ENCODE measurements around the gene NCAPH2. TPM values are rescaled to one million over a fixed set of nuclear protein-coding genes. Genes with fewer than 3 reads are reported as not detected.
A peak's percentile ranks its signal among the peaks of the same experiment; 100 is the strongest.

The NCAPH2 gene
- total and polyA plus RNA-seq, 2 of the 13 experiments (the other 11 are each of a cell fraction or from before 2014, with no cell fraction given), result 28.1 to 64.4 TPM

DNA sequence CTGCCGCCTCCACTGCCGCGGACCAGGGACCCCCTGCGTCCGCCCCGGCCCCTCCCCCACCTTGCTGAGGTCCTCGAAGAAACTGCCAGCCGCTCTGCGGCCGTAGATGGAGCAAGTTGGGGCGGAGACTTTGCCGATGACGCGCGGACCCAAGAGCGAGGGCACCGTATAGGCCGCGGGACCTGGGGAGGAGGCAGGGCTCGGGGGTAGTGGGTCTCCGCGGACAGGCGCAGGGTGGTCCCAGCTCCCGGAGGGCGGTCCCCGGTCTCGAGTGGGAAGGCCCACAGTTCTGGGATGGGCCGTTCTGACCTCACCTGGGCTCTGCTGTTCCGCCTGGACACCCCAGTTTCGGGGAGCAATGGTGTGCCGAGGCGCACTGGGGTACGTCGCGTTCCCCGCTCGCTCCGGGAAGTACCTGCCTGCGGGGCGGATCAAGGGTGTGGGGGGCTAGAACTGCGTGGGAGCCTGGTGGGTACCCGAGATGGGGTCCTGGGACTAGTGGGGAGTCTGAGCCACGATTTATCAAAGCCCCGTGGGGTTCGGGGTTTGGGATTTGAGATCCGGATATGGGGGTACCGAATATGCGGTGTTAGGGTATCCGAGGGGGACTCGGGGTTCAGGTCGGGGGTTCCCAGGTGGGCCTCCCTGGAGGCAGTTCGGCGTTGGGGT is 23.0 kb downstream of the NCAPH2 start (continued):
- TF ChIP-seq DMTF1 (CRISPR knock-in tag; IDR thresholded peaks at IDR 0.05) (no peak), ZSCAN29 (CRISPR knock-in tag; conservative IDR thresholded peaks at IDR 0.05) (no peak), ZBTB38 (CRISPR knock-in tag; IDR thresholded peaks at IDR 0.05) (no peak; the same call in 1 of the 2 replicates), IRF9 (CRISPR knock-in tag; IDR thresholded peaks at IDR 0.05; ENCODE audit: borderline replicate concordance) (no peak), ZBTB10 (CRISPR knock-in tag; IDR thresholded peaks at IDR 0.05; ENCODE audit: borderline replicate concordance) (no peak), THYN1 (CRISPR knock-in tag; IDR thresholded peaks at IDR 0.05; ENCODE audit: borderline replicate concordance, low read depth) (no peak), ZNF18 (CRISPR knock-in tag; IDR thresholded peaks at IDR 0.05; ENCODE audit: insufficient replicate concordance) (peak; percentile 15), NCOA5 (CRISPR knock-in tag; IDR thresholded peaks at IDR 0.05) (no peak), HOXA9 (CRISPR knock-in tag; IDR thresholded peaks at IDR 0.05; ENCODE audit: borderline replicate concordance) (0 out of 2 replicates have a peak, but pooled peaks have one; percentile 21), MIER3 (CRISPR knock-in tag; IDR thresholded peaks at IDR 0.05; ENCODE audit: borderline replicate concordance) (no peak), ZNF460 (CRISPR knock-in tag; IDR thresholded peaks at IDR 0.05; ENCODE audit: borderline replicate concordance) (no peak), ZNF3 (CRISPR knock-in tag; IDR thresholded peaks at IDR 0.05) (no peak), HES4 (CRISPR knock-in tag; IDR thresholded peaks at IDR 0.05; ENCODE audit: borderline replicate concordance) (no peak)
- TF ChIP-seq, protein P1, sequence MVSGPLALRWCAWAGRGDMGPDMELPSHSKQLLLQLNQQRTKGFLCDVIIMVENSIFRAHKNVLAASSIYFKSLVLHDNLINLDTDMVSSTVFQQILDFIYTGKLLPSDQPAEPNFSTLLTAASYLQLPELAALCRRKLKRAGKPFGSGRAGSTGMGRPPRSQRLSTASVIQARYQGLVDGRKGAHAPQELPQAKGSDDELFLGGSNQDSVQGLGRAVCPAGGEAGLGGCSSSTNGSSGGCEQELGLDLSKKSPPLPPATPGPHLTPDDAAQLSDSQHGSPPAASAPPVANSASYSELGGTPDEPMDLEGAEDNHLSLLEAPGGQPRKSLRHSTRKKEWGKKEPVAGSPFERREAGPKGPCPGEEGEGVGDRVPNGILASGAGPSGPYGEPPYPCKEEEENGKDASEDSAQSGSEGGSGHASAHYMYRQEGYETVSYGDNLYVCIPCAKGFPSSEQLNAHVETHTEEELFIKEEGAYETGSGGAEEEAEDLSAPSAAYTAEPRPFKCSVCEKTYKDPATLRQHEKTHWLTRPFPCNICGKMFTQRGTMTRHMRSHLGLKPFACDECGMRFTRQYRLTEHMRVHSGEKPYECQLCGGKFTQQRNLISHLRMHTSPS (CRISPR knock-in tag; IDR thresholded peaks at IDR 0.05; ENCODE audit: low read depth), result no peak
- TF ChIP-seq, protein P2, sequence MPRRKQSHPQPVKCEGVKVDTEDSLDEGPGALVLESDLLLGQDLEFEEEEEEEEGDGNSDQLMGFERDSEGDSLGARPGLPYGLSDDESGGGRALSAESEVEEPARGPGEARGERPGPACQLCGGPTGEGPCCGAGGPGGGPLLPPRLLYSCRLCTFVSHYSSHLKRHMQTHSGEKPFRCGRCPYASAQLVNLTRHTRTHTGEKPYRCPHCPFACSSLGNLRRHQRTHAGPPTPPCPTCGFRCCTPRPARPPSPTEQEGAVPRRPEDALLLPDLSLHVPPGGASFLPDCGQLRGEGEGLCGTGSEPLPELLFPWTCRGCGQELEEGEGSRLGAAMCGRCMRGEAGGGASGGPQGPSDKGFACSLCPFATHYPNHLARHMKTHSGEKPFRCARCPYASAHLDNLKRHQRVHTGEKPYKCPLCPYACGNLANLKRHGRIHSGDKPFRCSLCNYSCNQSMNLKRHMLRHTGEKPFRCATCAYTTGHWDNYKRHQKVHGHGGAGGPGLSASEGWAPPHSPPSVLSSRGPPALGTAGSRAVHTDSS (CRISPR knock-in tag; conservative IDR thresholded peaks at IDR 0.05), result no peak

Data from HepG2 (cell line).